C4-2B (cell line): ENCODE data around the gene USP32.

ENCODE experiments used
- ZFX ChIP-seq: fragments of 450-650 bp; IDR thresholded peaks from 2 replicates; pipeline ENCODE4 v1.6.1; 2017
- TF ChIP-seq, protein P1 (sequence below): fragments of 450-650 bp; conservative IDR thresholded peaks from 2 replicates; pipeline ENCODE4 v1.5.1; 2017; ENCODE audit warnings: mild to moderate bottlenecking

GRCh38 chr17:60165971-60166370 lies 226.0 kb downstream of the USP32 start:
- TF ChIP-seq, protein P1, sequence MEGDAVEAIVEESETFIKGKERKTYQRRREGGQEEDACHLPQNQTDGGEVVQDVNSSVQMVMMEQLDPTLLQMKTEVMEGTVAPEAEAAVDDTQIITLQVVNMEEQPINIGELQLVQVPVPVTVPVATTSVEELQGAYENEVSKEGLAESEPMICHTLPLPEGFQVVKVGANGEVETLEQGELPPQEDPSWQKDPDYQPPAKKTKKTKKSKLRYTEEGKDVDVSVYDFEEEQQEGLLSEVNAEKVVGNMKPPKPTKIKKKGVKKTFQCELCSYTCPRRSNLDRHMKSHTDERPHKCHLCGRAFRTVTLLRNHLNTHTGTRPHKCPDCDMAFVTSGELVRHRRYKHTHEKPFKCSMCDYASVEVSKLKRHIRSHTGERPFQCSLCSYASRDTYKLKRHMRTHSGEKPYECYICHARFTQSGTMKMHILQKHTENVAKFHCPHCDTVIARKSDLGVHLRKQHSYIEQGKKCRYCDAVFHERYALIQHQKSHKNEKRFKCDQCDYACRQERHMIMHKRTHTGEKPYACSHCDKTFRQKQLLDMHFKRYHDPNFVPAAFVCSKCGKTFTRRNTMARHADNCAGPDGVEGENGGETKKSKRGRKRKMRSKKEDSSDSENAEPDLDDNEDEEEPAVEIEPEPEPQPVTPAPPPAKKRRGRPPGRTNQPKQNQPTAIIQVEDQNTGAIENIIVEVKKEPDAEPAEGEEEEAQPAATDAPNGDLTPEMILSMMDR = no peak
- no peak for TF ChIP-seq ZFX
